ENCODE data around the gene TGOLN2.
"Not testable (repeated sequence)": the region's sequence is repeated elsewhere in the genome, so short reads cannot be mapped to it uniquely, and the experiment has no call there.

DNA sequence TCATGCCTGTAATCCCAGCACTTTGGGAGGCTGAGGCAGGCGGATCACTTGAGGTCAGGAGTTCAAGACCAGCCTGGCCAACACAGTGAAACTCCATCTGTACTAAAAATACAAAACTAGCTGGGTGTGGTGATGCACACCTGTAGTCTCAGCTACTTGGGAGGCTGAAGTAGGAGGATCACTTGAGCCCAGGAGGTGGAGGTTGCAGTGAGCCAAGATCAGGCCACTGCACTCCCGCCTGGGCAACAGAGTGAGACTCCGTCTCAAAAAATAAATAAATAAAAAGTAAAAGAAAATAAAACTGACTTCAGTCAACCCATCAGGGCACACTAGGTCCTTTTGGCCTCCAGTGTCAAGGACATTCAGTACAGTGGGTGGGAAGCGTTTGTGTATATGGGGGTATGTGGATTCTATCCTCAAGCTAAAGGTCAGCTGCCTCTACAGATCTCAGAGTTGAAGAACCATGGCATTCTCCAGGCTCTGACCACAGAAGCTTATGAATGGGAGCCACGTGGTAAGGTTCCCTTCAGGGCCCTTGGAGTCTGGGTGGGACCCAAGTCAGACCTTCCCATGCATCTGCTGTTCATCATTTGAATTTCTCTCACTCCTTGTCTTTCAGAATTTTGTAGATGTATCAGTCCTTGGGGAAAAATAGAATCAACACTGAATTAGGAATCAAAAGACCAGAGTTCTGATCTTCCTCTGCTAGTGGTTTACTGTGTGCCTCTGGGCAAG is 35.0 kb upstream of the TGOLN2 start:
- TF ChIP-seq, protein P1, sequence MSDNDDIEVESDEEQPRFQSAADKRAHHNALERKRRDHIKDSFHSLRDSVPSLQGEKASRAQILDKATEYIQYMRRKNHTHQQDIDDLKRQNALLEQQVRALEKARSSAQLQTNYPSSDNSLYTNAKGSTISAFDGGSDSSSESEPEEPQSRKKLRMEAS (IDR thresholded peaks at IDR 0.05) = not testable (repeated sequence)
- TF ChIP-seq, protein P2, sequence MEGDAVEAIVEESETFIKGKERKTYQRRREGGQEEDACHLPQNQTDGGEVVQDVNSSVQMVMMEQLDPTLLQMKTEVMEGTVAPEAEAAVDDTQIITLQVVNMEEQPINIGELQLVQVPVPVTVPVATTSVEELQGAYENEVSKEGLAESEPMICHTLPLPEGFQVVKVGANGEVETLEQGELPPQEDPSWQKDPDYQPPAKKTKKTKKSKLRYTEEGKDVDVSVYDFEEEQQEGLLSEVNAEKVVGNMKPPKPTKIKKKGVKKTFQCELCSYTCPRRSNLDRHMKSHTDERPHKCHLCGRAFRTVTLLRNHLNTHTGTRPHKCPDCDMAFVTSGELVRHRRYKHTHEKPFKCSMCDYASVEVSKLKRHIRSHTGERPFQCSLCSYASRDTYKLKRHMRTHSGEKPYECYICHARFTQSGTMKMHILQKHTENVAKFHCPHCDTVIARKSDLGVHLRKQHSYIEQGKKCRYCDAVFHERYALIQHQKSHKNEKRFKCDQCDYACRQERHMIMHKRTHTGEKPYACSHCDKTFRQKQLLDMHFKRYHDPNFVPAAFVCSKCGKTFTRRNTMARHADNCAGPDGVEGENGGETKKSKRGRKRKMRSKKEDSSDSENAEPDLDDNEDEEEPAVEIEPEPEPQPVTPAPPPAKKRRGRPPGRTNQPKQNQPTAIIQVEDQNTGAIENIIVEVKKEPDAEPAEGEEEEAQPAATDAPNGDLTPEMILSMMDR (IDR thresholded peaks at IDR 0.05; ENCODE audit: low read depth, low read length, missing input control) = not testable (repeated sequence)
- TF ChIP-seq, protein P3, sequence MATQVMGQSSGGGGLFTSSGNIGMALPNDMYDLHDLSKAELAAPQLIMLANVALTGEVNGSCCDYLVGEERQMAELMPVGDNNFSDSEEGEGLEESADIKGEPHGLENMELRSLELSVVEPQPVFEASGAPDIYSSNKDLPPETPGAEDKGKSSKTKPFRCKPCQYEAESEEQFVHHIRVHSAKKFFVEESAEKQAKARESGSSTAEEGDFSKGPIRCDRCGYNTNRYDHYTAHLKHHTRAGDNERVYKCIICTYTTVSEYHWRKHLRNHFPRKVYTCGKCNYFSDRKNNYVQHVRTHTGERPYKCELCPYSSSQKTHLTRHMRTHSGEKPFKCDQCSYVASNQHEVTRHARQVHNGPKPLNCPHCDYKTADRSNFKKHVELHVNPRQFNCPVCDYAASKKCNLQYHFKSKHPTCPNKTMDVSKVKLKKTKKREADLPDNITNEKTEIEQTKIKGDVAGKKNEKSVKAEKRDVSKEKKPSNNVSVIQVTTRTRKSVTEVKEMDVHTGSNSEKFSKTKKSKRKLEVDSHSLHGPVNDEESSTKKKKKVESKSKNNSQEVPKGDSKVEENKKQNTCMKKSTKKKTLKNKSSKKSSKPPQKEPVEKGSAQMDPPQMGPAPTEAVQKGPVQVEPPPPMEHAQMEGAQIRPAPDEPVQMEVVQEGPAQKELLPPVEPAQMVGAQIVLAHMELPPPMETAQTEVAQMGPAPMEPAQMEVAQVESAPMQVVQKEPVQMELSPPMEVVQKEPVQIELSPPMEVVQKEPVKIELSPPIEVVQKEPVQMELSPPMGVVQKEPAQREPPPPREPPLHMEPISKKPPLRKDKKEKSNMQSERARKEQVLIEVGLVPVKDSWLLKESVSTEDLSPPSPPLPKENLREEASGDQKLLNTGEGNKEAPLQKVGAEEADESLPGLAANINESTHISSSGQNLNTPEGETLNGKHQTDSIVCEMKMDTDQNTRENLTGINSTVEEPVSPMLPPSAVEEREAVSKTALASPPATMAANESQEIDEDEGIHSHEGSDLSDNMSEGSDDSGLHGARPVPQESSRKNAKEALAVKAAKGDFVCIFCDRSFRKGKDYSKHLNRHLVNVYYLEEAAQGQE (IDR thresholded peaks at IDR 0.05) = not testable (repeated sequence)
- TF ChIP-seq EGR1 (IDR thresholded peaks at IDR 0.05; ENCODE audit: low read depth in 2 of 2); YY1 (IDR thresholded peaks at IDR 0.05); GABPA (IDR thresholded peaks at IDR 0.05 in 1 of 2, conservative IDR thresholded peaks at IDR 0.05 in 1 of 2); FOXA1 (IDR thresholded peaks at IDR 0.05): not testable (repeated sequence)
